ENCODE data around the gene CHCHD6.

Gene CHCHD6

GRCh38 chr3:126935756-126936509, 231.9 kb downstream of the CHCHD6 start:
- Histone ChIP-seq H3K27me3 (ENCODE audit: low read depth, low read length) (no peaks in the 10 kb centered on the region), H3K4me2 (ENCODE audit: low read length) (no peak overlapping the region), H3K9ac (ENCODE audit: low read length) (no peak overlapping the region), H3K36me3 (replicated peaks; ENCODE audit: low read depth, low read length) (no peaks in the 10 kb centered on the region), H3K27ac (ENCODE audit: low read length) (no peak overlapping the region), H2AFZ (ENCODE audit: low read depth, low read length) (no peak overlapping the region), H3K4me3 (ENCODE audit: low read length) (no peak overlapping the region), H3K4me1 (ENCODE audit: low read length) (no peaks in the 10 kb centered on the region), H4K20me1 (ENCODE audit: insufficient read depth, low read length) (no peaks in the 10 kb centered on the region), H3K9me3 (ENCODE audit: insufficient read depth, low read length) (no peaks in the 10 kb centered on the region), H3K79me2 (ENCODE audit: low read length) (no peaks in the 10 kb centered on the region)
- TF ChIP-seq EZH2phosphoT487 (IDR thresholded peaks at IDR 0.05; ENCODE audit: low read depth) (no peak), CTCF (IDR thresholded peaks at IDR 0.05; ENCODE audit: low read depth, low read length) (no peak)

- H3K36me3 ChIP-seq (replicated peaks; ENCODE audit: low read depth, low read length), result no peaks in the 10 kb centered on the region
- TF ChIP-seq CTCF (IDR thresholded peaks at IDR 0.05; ENCODE audit: low read depth, low read length) (no peak), EZH2phosphoT487 (IDR thresholded peaks at IDR 0.05; ENCODE audit: low read depth) (no peak)
- H3K4me1 ChIP-seq (ENCODE audit: low read length), result peaks cover 4% of the 10 kb centered on the region
- H3K27ac ChIP-seq (ENCODE audit: low read length), result no peak overlapping the region
- H3K9me3 ChIP-seq (ENCODE audit: insufficient read depth, low read length), result no peaks in the 10 kb centered on the region
- no peak overlapping the region for H2AFZ ChIP-seq (ENCODE audit: low read depth, low read length)
- H3K27me3 ChIP-seq (ENCODE audit: low read depth, low read length), result no peaks in the 10 kb centered on the region
- no peak overlapping the region for H3K4me2 ChIP-seq (ENCODE audit: low read length)
- H3K9ac ChIP-seq (ENCODE audit: low read length), result no peak overlapping the region
- no peak overlapping the region for H3K4me3 ChIP-seq (ENCODE audit: low read length)
- no peaks in the 10 kb centered on the region for H3K79me2 ChIP-seq (ENCODE audit: low read length)
- no peaks in the 10 kb centered on the region for H4K20me1 ChIP-seq (ENCODE audit: insufficient read depth, low read length)
Observed at GRCh38 chr3:126936853-126937425, 232.9 kb downstream of the CHCHD6 start.

GRCh38 chr3:126937533-126937932, 233.5 kb downstream of the CHCHD6 start:
- Histone ChIP-seq H3K9me3 (ENCODE audit: insufficient read depth, low read length) (no peaks in the 10 kb centered on the region), H4K20me1 (ENCODE audit: insufficient read depth, low read length) (no peaks in the 10 kb centered on the region), H3K79me2 (ENCODE audit: low read length) (no peaks in the 10 kb centered on the region), H3K4me2 (ENCODE audit: low read length) (no peak overlapping the region), H3K36me3 (replicated peaks; ENCODE audit: low read depth, low read length) (no peaks in the 10 kb centered on the region), H3K4me1 (ENCODE audit: low read length) (peaks cover 5% of the 10 kb centered on the region), H3K9ac (ENCODE audit: low read length) (no peak overlapping the region), H3K27me3 (ENCODE audit: low read depth, low read length) (no peaks in the 10 kb centered on the region), H2AFZ (ENCODE audit: low read depth, low read length) (no peak overlapping the region), H3K27ac (ENCODE audit: low read length) (no peak overlapping the region), H3K4me3 (ENCODE audit: low read length) (no peak overlapping the region)
- TF ChIP-seq CTCF (IDR thresholded peaks at IDR 0.05; ENCODE audit: low read depth, low read length), result no peak
- no peak for TF ChIP-seq EZH2phosphoT487 (IDR thresholded peaks at IDR 0.05; ENCODE audit: low read depth)

GRCh38 chr3:126937973-126938372, 233.9 kb downstream of the CHCHD6 start:
- no peak overlapping the region for H2AFZ ChIP-seq (ENCODE audit: low read depth, low read length)
- no peaks in the 10 kb centered on the region for H3K79me2 ChIP-seq (ENCODE audit: low read length)
- H3K4me3 ChIP-seq (ENCODE audit: low read length), result no peak overlapping the region
- H3K4me2 ChIP-seq (ENCODE audit: low read length), result no peak overlapping the region
- H4K20me1 ChIP-seq (ENCODE audit: insufficient read depth, low read length), result no peaks in the 10 kb centered on the region
- no peaks in the 10 kb centered on the region for H3K9me3 ChIP-seq (ENCODE audit: insufficient read depth, low read length)
- no peak overlapping the region for H3K9ac ChIP-seq (ENCODE audit: low read length)
- no peaks in the 10 kb centered on the region for H3K27me3 ChIP-seq (ENCODE audit: low read depth, low read length)
- peaks cover 5% of the 10 kb centered on the region for H3K4me1 ChIP-seq (ENCODE audit: low read length)
- no peaks in the 10 kb centered on the region for H3K36me3 ChIP-seq (replicated peaks; ENCODE audit: low read depth, low read length)
- TF ChIP-seq CTCF (IDR thresholded peaks at IDR 0.05; ENCODE audit: low read depth, low read length) (no peak), EZH2phosphoT487 (IDR thresholded peaks at IDR 0.05; ENCODE audit: low read depth) (no peak)
- H3K27ac ChIP-seq (ENCODE audit: low read length), result no peak overlapping the region
